H1 (cell line): ENCODE measurements around the gene EHD2.

ENCODE experiments used
- CTCF ChIP-seq, 3 experiments: IDR thresholded peaks; 1 replicate in 2 of 3; 2 replicates in 1 of 3; pipeline versions ENCODE4 v1.5.1 to v1.6.1; 2011; ENCODE audit warnings: low read length in 3 of 3, mild to moderate bottlenecking in 3 of 3, inconsistent platforms in 2 of 3, low read depth in 1 of 3, moderate library complexity in 1 of 3; ENCODE audit not compliant: insufficient read depth in 1 of 3; ENCODE audit errors: control extremely low read depth in 1 of 3
- EZH2 ChIP-seq: fragments of 200-600 bp; sonication (generic); IDR thresholded peaks from 2 replicates; pipeline ENCODE4 v1.7.1; 2012; ENCODE audit warnings: low read depth, mild to moderate bottlenecking, moderate library complexity, low read length, inconsistent platforms; ENCODE audit not compliant: severe bottlenecking

- no peak for TF ChIP-seq CTCF (IDR thresholded peaks at IDR 0.05; ENCODE audit: control extremely low read depth in 1 of 3, insufficient read depth in 1 of 3, low read depth in 1 of 3, low read length in 3 of 3)
- TF ChIP-seq EZH2 = no peak
These were observed 22.1 kb upstream of the EHD2 start for GRCh38 chr19:47691090-47691489.
